K562 (cell line): ENCODE measurements around the gene MCCD1. TPM values are rescaled to one million over a fixed set of nuclear protein-coding genes. Genes with fewer than 3 reads are reported as not detected.

ENCODE experiments used
- ATAC-seq: fragments of 200-7000 bp; cut with Tn5 transposase; 3 replicates; pipeline ENCODE4 v1.9.1; 2020; ENCODE audit warnings: moderate library complexity
- BruUV-seq: library from RNA; stranded (reverse); fragments of 400-500 nt; replicated peaks from 2 replicates; lab custom pipeline; 2021; lab: Mats Ljungman, UMichigan
- CTCF ChIA-PET: fragments of 300-600 bp; formaldehyde crosslinking; extraction: SDS; loops from one replicate; lab custom pipeline; 2021; ENCODE audit warnings: low intra/inter-chr PET ratio; lab: Yijun Ruan, JAX
- POLR2A ChIA-PET: fragments of 300-600, 350-650 bp; sonication (Branson Sonifier 250); formaldehyde crosslinking; extraction: SDS; loops from one replicate; lab custom pipeline; 2021; ENCODE audit warnings: antibody characterized with exemption, inconsistent platforms; lab: Yijun Ruan, JAX
- DNase-seq, 4 experiments: peaks; one replicate each; pipeline versions ENCODE4 v3.0.0 to v3.0.0-alpha.2; 2011 to 2018; ENCODE audit warnings: low spot score in 3 of 4, mixed read lengths in 3 of 4; ENCODE audit errors: extremely low read depth in 1 of 4
- FAIRE-seq: peaks from 2 replicates; lab custom pipeline; 2011; peaks lifted over from hg19 to GRCh38; lab: Jason Lieb, UNC
- H2AFZ ChIP-seq: 2 replicates; pipeline ENCODE4 v1.6.0; 2011; ENCODE audit warnings: low read depth, low read length, control low read depth, inconsistent platforms
- H3K27ac ChIP-seq: fragments of 200-600 bp; 3 replicates; pipeline ENCODE4 v1.8.0; 2011; ENCODE audit warnings: low read depth, mild to moderate bottlenecking, control low read depth, inconsistent platforms, low read length, moderate library complexity, mixed read lengths; ENCODE audit errors: extremely low read depth
- H3K27me3 ChIP-seq, 2 experiments: fragments of 300-600 bp in 1 of 2; 2 replicates in 1 of 2; 3 replicates in 1 of 2; pipeline versions ENCODE4 v1.6.0 to v1.8.0; 2011; ENCODE audit warnings: inconsistent platforms in 2 of 2, low read length in 2 of 2, mild to moderate bottlenecking in 1 of 2, mixed read lengths in 1 of 2, moderate library complexity in 1 of 2; ENCODE audit not compliant: control insufficient read depth in 2 of 2, insufficient read depth in 2 of 2
- H3K36me3 ChIP-seq: fragments of 300-600 bp; 3 replicates; pipeline ENCODE4 v1.8.0; 2011; ENCODE audit warnings: mild to moderate bottlenecking, low read length, inconsistent platforms; ENCODE audit not compliant: control insufficient read depth, insufficient read depth
- H3K4me1 ChIP-seq, 2 experiments: fragments of 200-600 bp in 1 of 2; replicated peaks in 1 of 2; 2 replicates in 1 of 2; 3 replicates in 1 of 2; pipeline versions ENCODE4 v1.5.1 to v1.8.0; 2011; ENCODE audit warnings: inconsistent platforms in 2 of 2, low read length in 2 of 2, mild to moderate bottlenecking in 1 of 2, mixed read lengths in 1 of 2, moderate library complexity in 1 of 2; ENCODE audit not compliant: control insufficient read depth in 2 of 2, insufficient read depth in 2 of 2
- H3K4me2 ChIP-seq: 2 replicates; pipeline ENCODE4 v1.6.1; 2011; ENCODE audit warnings: low read length, control low read depth, inconsistent platforms, mixed read lengths; ENCODE audit not compliant: insufficient read depth
- H3K4me3 ChIP-seq: fragments of 200-600 bp; sonication (generic), shearing (Covaris generic); 2 replicates; pipeline ENCODE4 v1.5.1; 2016; ENCODE audit warnings: control low read depth, inconsistent platforms
- H3K79me2 ChIP-seq: fragments of 200-600 bp; 3 replicates; pipeline ENCODE4 v1.8.0; 2011; ENCODE audit warnings: low read length, inconsistent platforms; ENCODE audit not compliant: control insufficient read depth, insufficient read depth
- H3K9ac ChIP-seq, 2 experiments: 2 replicates each; pipeline versions ENCODE4 v1.6.0 to v1.6.1; 2011; ENCODE audit warnings: low read depth in 2 of 2, low read length in 2 of 2, control low read depth in 1 of 2, inconsistent platforms in 1 of 2, mild to moderate bottlenecking in 1 of 2, mixed read lengths in 1 of 2; ENCODE audit not compliant: insufficient read depth in 1 of 2
- H3K9me1 ChIP-seq: one replicate; pipeline ENCODE4 v1.6.0; 2011; ENCODE audit warnings: inconsistent platforms, mild to moderate bottlenecking, low read length, moderate library complexity; ENCODE audit not compliant: control insufficient read depth, insufficient read depth
- H3K9me3 ChIP-seq: replicated peaks from 2 replicates; pipeline ENCODE4 v1.5.1; 2011; ENCODE audit warnings: low read depth, low read length, inconsistent platforms; ENCODE audit not compliant: control insufficient read depth, insufficient read depth
- H4K20me1 ChIP-seq: replicated peaks from 2 replicates; pipeline ENCODE4 v1.6.1; 2011; ENCODE audit warnings: low read length, inconsistent platforms, mixed read lengths; ENCODE audit not compliant: control insufficient read depth, insufficient read depth
- HSF4 ChIP-seq: fragments of 250-450 bp; sonication (Bioruptor Pico); IDR thresholded peaks from 2 replicates; pipeline ENCODE4 v2.1.2; 2022; ENCODE audit warnings: mild to moderate bottlenecking, moderate library complexity, borderline replicate concordance
- KAT2B ChIP-seq: IDR thresholded peaks from one replicate; pipeline ENCODE4 v1.6.1; 2012; ENCODE audit warnings: low read depth, mild to moderate bottlenecking, control low read depth, inconsistent platforms, low read length, moderate library complexity
- PRDM10 ChIP-seq: fragments of 450-650 bp; IDR thresholded peaks from 2 replicates; pipeline ENCODE4 v1.6.1; 2018; ENCODE audit not compliant: partially characterized antibody
- PRPF4 ChIP-seq: fragments of 200-400 bp; formaldehyde crosslinking; IDR thresholded peaks from one replicate; pipeline ENCODE4 v1.6.1; 2017; ENCODE audit warnings: low read length, low read depth, mild to moderate bottlenecking; ENCODE audit not compliant: insufficient read depth, poor library complexity, severe bottlenecking
- RBM14 ChIP-seq: fragments of 200-400 bp; formaldehyde crosslinking; IDR thresholded peaks from 2 replicates; pipeline ENCODE4 v1.6.1; 2018; ENCODE audit warnings: low read depth, mild to moderate bottlenecking, low read length, moderate library complexity, borderline replicate concordance; ENCODE audit not compliant: insufficient read depth
- SAP30 ChIP-seq: fragments of 200-600 bp; sonication (generic); IDR thresholded peaks from 2 replicates; pipeline ENCODE4 v1.6.1; 2012; ENCODE audit warnings: borderline replicate concordance, low read depth, mild to moderate bottlenecking, moderate library complexity, low read length, control low read depth, inconsistent platforms; ENCODE audit not compliant: insufficient read depth, poor library complexity, severe bottlenecking
- TEAD2 ChIP-seq: fragments of 450-650 bp; IDR thresholded peaks from 2 replicates; pipeline ENCODE4 v1.6.1; 2016; ENCODE audit warnings: missing genetic modification characterization, control low read depth, missing compliant biosample characterization
- TRIM28 ChIP-seq: fragments of 450-650 bp; IDR thresholded peaks from 2 replicates; pipeline ENCODE4 v1.6.1; 2017
- UBTF ChIP-seq, 2 experiments: IDR thresholded peaks; 2 replicates each; pipeline ENCODE4 v1.6.1; 2012; ENCODE audit warnings: improper control_type of control experiment in 2 of 2, low read depth in 2 of 2, low read length in 2 of 2, borderline replicate concordance in 1 of 2
- ZBTB11 ChIP-seq, 3 experiments: fragments of 200-800 bp in 1 of 3; fragments of 250-450 bp in 1 of 3; fragments of 450-650 bp in 1 of 3; sonication (Bioruptor Pico) in 1 of 3; sonication (Bioruptor generic) in 1 of 3; formaldehyde crosslinking in 1 of 3; IDR thresholded peaks; 2 replicates each; pipeline versions ENCODE4 v1.6.1 to v1.8.0; 2016 to 2022; ENCODE audit warnings: mild to moderate bottlenecking in 2 of 3, missing genetic modification characterization in 2 of 3, missing compliant biosample characterization in 1 of 3, moderate library complexity in 1 of 3
- WGBS: fragments of 100-300 bp; shearing (Covaris generic); methylation state at CpG from one replicate; pipeline ENCODE4 v1.1.6; 2016; ENCODE audit warnings: low coverage, mixed read lengths; ENCODE audit not compliant: insufficient coverage; ENCODE audit errors: missing lambda C conversion rate; 5-methylcytosine and 5-hydroxymethylcytosine counted together
- in situ Hi-C: fragments of 300-500 bp; cut with MboI; formaldehyde crosslinking; loops from 4 replicates; pipeline ENCODE4 v1.15.0; 2018; ENCODE audit warnings: inconsistent platforms, mixed read lengths
- intact Hi-C: fragments of 100-400 bp; cut with micrococcal nuclease; formaldehyde crosslinking; loops from 2 replicates; pipeline ENCODE4 v1.14.2; 2022
- polyA plus RNA-seq, 8 experiments: library from polyadenylated mRNA; depleted of rRNA in 4 of 8; stranded (reverse) in 5 of 8; unstranded in 3 of 8; fragments of >200 nt; fragmentation: Nextera tagmentation in 2 of 8; fragmentation: Illumina TruSeq in 1 of 8; extraction: Ambion mirVana in 2 of 8; extraction: Trizol in 1 of 8; gene quantifications; 2 replicates each; pipeline versions ENCODE4 v1.2.1 to v1.2.3, GENCODE V29; 2011 to 2014; ENCODE audit warnings: inconsistent platforms in 1 of 8, missing spikeins in 1 of 8
- total RNA-seq, 7 experiments: library from RNA; depleted of rRNA in 6 of 7; stranded (reverse); fragments of >200 nt in 6 of 7; fragmentation: Illumina TruSeq in 2 of 7; extraction: Trizol in 2 of 7; gene quantifications; 2 replicates each; pipeline versions ENCODE4 v1.2.1 to v1.2.3, GENCODE V29; 2011 to 2021; ENCODE audit warnings: low replicate concordance in 1 of 7

Gene MCCD1
- total and polyA plus RNA-seq, 9 of the 15 experiments (the other 6 are each of a cell fraction or from before 2014, with no cell fraction given) = not detected

GRCh38 chr6:31498748-31499147 is 30.0 kb upstream of the MCCD1 start:
- no peaks in the 10 kb centered on the region for H3K9me3 ChIP-seq
- H3K9ac ChIP-seq = peak overlapping the region; percentile 56 to 85; a peak in 3 of 4 replicates
- peaks cover 43% of the 10 kb centered on the region for H3K79me2 ChIP-seq
- H3K27me3 ChIP-seq = no peaks in the 10 kb centered on the region
- POLR2A ChIA-PET = interaction anchor here (1.0 to 2.5 kb wide), 4 partner anchors 31 to 167 kb away, joined by 3 to 23 read pairs (median 4); partner anchors contain the start of genes CSNK2B and DDX39B
- peaks cover 27 to 42% of the 10 kb centered on the region in 2 experiments for H3K4me1 ChIP-seq
- CTCF ChIA-PET = no interaction called here
- intact Hi-C loops (no loop called here), in situ Hi-C loops (loop anchor here (5.0 kb wide), 1 partner anchor 34 kb away; no protein-coding TSS in a partner anchor)
- DNase-seq (peak in 2 of 4 experiments; percentile 46 to 59), FAIRE-seq (no peak), ATAC-seq (peak; percentile 8)
- H3K36me3 ChIP-seq = no peaks in the 10 kb centered on the region
- H4K20me1 ChIP-seq = peaks cover 7% of the 10 kb centered on the region; the same call in 1 of the 2 replicates
- peak overlapping the region; percentile 66 for H2AFZ ChIP-seq
- BruUV-seq = no TSS peak
- peak overlapping the region; percentile 88 for H3K4me3 ChIP-seq
- H3K9me1 ChIP-seq = no peaks in the 10 kb centered on the region
- H3K4me2 ChIP-seq = peak overlapping the region; percentile 80
- H3K27ac ChIP-seq = peak overlapping the region; percentile 38; the same call in 2 of the 3 replicates
- WGBS = 6% methylated on average over 21 of the region's 21 CpGs
- TF ChIP-seq HSF4 (CRISPR knock-in tag) (no peak), TRIM28 (peak; percentile 56; the same call in 1 of the 2 replicates), UBTF (IDR thresholded peaks at IDR 0.05; ENCODE audit: borderline replicate concordance in 1 of 2, low read depth in 2 of 2, low read length in 2 of 2) (0 out of 4 replicates have a peak, but pooled peaks of 1 of the 2 experiments have one; percentile 65), PRDM10 (peak; percentile 16), ZBTB11 (CRISPR knock-in tag; IDR thresholded peaks at IDR 0.05) (no peak), KAT2B (no peak), PRPF4 (no peak), RBM14 (no peak), TEAD2 (no peak), SAP30 (no peak)
